Subcutaneous adipose tissue (tissue), 4 donors: Measurements from ENCODE around the gene HTRA3. TPM values are rescaled to one million over a fixed set of nuclear protein-coding genes. Genes with fewer than 3 reads are reported as not detected.

Experiments
- CTCF ChIP-seq: fragments of 450-650 bp; IDR thresholded peaks from one replicate; pipeline ENCODE4 v1.5.1; 2016; ENCODE audit warnings: low read depth, mild to moderate bottlenecking, control low read depth, antibody characterized with exemption, moderate library complexity
- total RNA-seq, 4 donors: library from RNA; depleted of rRNA; stranded (reverse); fragments of >200 nt; gene quantifications; one replicate each; pipeline ENCODE4 v1.1.0, GENCODE V29; 2016

Gene HTRA3
- total RNA-seq, 4 donors from 2014 or later = 40.7 to 65.9 (median 56.9) TPM

- no peak for TF ChIP-seq CTCF
Measured at GRCh38 chr4:8251110-8251883, 18.3 kb upstream of the HTRA3 start.

GRCh38 chr4:8252301-8253173 lies 17.0 kb upstream of the HTRA3 start:
- TF ChIP-seq CTCF = no peak

GRCh38 chr4:8254076-8254475 lies 15.5 kb upstream of the HTRA3 start:
- TF ChIP-seq CTCF = no peak

GRCh38 chr4:8255698-8256441 lies 13.7 kb upstream of the HTRA3 start:
- TF ChIP-seq CTCF = no peak

- TF ChIP-seq CTCF = no peak
Measured at GRCh38 chr4:8257854-8258253, 11.7 kb upstream of the HTRA3 start.

GRCh38 chr4:8258552-8259212 lies 10.9 kb upstream of the HTRA3 start:
- TF ChIP-seq CTCF = no peak
